ENCODE data around the gene PAX7.
"Not testable (repeated sequence)": the region's sequence is repeated elsewhere in the genome, so short reads cannot be mapped to it uniquely, and the experiment has no call there.

PAX7 gene

DNA sequence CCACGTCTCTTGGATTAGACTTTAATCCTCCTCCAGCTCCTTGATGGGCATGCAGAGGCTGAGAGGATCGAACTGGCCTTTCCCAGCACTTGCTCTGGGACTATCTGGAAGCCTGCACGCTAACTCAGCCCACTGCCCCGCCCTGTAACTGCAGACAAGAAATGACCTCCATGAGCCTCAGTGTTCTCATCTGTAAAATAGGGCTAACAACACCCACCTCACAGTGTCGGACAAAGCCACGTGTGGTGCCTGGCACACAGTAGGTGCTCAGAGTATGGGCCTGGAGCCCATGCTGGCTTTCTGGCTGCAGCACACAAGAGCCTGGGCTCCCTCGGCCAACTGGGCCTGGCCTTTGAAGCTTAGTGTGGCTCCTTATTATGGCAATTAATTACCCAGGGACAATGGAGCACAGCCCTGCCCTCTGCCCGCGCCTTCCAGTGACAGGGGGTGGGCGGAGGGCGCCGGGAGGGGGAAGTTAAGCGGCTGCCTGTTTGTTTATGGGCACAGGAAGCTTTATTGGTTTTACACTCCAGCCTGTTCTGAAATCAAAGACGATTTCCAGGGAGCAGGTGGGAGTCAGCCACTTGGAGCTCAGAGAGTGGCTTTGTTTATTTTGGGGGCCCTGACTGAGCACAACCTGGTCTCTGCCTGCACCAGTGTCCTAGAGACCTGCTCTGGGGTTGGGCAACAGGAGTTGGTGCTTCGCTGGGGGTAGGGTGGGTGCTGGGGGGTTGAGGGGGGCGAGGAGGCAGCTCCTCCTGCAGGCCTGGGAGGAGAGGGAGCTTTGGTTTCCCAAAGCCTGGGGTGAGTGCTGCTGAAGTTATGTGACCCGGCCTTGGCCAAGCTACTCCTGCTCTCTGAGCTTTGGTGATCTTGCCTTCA is 31.0 kb downstream of the PAX7 start:
- DNase-seq (ENCODE audit: low spot score) = no peak

GRCh38 chr1:18662286-18662639 is 31.6 kb downstream of the PAX7 start:
- DNase-seq (ENCODE audit: low spot score) = no peak

DNA sequence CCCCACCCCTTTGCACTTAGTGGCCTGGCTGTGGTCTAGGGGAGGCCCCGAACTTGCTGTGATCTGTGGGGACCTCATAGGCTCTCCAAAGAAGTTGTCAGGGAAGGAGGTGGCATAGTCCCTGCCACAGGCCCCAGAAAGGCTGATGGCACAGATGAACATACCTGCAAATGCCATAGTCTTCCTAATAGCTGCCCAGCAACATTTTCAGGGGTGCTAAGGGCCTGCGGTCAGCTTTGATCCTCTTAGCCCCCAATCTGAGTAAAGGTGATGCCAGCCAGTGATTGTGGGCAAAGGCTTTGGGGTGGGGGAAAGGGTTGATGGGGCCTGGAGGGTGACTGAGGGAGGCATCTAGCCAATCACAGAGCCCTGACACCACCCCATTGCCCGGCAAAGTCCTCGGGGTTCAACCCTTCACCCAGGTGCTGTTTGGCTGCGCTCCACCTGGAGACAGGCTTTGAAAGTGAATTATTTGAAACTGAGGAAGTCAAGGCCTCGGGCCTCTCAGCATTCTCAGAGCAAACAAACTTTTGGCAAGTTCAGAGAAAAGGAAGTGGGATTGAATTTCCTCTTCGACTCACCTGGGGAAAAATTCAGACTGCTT is 35.8 kb downstream of the PAX7 start:
- DNase-seq (ENCODE audit: low spot score) = no peak

DNA sequence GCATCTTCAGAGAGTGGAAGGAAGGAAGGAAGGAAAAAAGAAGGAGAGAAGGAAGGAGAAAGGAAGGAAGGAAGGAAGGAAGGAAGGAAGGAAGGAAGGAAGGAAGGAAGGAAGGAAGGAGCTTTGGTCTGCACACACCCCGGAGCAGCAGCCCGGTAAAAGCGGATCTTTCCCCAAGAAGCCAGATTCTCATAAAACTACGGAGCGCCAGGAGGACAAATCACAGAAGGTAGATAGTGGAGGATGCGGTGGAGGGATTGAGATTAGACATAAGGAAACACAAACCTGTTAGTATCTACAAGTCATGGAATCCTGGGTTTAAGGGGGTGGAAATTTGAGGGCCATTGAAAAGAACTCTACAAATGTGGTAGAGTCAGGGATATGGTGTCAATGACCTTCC is 36.7 kb downstream of the PAX7 start:
- DNase-seq (ENCODE audit: low spot score) = no peak

DNA sequence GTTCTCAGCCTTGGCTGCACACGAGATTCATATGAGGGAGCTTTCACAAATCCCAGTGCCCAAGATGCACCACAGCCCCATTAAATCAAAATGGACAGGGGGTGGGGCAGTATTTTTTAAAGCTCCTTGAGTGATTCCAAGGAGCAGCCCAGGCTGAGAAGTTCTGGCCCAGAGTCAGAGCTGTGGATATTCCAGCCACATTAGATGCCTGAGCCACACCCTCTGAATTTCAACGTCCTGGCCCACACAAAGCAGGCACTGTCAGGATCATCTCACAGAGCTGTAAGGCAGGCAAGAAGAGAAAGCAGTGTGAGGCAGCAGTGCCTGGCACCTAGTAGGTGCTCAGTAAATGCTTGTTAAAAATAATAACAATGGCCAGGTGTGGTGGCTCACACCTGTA is 37.4 kb downstream of the PAX7 start:
- DNase-seq (ENCODE audit: low spot score) = no peak

GRCh38 chr1:18668750-18669404 is 38.2 kb downstream of the PAX7 start:
- no peak for DNase-seq (ENCODE audit: low spot score)

- DNase-seq (ENCODE audit: low spot score) = no peak
These were observed 39.6 kb downstream of the PAX7 start for GRCh38 chr1:18670121-18670867.

GRCh38 chr1:18670868-18671225 is 40.2 kb downstream of the PAX7 start:
- no peak for DNase-seq (ENCODE audit: low spot score)

DNA sequence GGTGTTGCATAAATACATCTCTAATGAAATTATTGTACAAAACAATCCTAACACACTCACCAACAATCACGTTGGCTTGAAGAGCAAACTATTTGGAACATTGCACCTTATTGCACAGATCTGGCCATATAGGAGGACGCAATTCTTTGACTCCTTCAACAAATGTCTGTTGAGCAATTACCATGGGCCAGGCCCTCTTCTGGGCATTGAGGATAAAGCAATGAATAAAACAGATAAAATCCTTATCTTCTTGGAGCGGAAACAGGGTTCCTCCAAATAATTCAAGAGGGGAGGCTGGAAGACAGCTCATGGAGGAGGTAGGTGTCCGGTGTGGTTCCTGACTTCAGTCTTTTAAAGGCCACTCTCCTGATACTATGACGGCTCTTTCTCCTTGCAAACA is 43.3 kb downstream of the PAX7 start:
- no peak for DNase-seq (ENCODE audit: low spot score)

DNA sequence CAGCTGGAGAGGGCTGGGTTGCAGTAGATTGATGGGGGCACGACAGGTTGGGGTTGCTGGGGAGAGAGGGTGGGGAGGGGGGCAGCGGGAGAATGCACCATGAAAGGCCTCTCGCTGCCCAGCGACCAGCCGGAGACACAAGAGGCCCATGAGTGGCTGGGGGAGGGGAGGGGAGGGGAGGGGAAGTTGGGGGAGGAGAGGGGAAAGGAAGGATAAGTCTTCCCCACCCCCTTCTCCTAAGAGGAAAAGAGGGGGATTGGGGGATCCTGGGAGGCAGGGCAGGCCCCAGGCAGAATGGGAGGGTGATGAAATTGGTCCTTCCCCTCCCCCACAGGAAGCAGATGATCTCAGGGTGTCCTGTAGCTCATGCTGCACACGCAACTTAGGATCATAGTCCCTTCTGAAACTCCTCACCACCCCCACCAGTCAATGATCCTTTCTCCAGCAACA is 45.7 kb downstream of the PAX7 start:
- DNase-seq (ENCODE audit: low spot score) = no peak

DNA sequence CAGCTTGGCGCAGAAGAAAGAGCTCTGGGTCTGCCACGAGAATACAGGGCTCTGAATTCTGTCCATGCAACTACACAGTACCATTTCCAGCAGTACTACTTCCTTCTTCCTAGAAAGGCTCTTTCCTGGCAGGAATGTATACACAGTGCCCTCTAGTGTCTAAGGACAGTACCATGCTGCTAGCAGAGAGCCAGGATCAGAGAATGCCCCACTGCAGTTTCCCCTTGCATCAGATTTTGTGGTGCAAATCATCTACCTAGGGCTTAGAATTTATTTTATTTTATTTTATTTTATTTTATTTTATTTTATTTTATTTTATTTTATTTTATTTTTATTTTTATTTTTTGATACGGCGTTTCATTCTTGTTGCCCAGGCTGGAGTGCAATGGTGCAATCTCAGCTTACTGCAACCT is 50.8 kb downstream of the PAX7 start:
- DNase-seq (ENCODE audit: low spot score) = peak; percentile 12

DNA sequence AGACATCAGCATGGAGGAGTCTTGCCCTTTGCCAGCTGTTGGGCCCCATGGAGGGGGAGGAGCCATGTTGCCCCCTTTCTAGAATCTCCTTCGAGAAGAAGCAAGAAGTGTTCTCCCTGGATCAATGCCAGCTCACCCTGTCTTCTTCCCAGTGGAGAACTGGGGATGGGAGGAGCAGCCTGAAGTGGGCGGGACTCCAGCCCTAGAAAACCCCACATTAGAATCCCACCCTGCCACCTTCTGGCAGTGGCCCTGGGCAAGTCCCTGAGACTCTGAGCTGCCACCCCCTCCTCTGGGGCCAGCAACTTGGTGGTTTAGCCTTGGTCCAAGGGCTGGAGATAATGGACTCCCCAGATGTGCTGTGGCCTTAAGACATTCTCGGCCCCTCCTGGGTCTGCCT is 51.7 kb downstream of the PAX7 start:
- no peak for DNase-seq (ENCODE audit: low spot score)

GRCh38 chr1:18684303-18684702 is 53.7 kb downstream of the PAX7 start:
- DNase-seq (ENCODE audit: low spot score) = no peak

DNA sequence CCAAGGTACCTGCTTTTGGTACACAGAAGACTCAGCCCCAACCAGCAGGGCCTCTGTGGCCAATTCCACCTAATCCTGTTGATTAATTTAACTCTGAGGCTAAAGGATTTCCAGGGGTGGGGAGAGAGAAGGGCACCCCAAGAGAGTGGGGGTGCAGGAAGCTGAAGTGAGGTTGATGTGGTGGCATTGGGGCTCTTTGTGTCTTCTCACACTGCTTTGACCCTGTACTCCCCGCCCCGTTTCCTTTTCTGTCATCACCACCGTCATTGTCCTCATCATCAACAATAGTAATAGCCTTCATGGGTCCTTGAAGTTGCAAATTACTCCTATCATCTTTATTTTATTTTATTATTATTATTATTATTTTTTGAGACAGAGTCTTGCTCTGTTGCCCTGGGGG is 55.9 kb downstream of the PAX7 start:
- DNase-seq (ENCODE audit: low spot score) = no peak

- DNase-seq (ENCODE audit: low spot score) = no peak
These were observed 56.6 kb downstream of the PAX7 start for GRCh38 chr1:18687273-18687672.

GRCh38 chr1:18691648-18692047 is 61.0 kb downstream of the PAX7 start:
- DNase-seq (ENCODE audit: low spot score) = no peak

DNA sequence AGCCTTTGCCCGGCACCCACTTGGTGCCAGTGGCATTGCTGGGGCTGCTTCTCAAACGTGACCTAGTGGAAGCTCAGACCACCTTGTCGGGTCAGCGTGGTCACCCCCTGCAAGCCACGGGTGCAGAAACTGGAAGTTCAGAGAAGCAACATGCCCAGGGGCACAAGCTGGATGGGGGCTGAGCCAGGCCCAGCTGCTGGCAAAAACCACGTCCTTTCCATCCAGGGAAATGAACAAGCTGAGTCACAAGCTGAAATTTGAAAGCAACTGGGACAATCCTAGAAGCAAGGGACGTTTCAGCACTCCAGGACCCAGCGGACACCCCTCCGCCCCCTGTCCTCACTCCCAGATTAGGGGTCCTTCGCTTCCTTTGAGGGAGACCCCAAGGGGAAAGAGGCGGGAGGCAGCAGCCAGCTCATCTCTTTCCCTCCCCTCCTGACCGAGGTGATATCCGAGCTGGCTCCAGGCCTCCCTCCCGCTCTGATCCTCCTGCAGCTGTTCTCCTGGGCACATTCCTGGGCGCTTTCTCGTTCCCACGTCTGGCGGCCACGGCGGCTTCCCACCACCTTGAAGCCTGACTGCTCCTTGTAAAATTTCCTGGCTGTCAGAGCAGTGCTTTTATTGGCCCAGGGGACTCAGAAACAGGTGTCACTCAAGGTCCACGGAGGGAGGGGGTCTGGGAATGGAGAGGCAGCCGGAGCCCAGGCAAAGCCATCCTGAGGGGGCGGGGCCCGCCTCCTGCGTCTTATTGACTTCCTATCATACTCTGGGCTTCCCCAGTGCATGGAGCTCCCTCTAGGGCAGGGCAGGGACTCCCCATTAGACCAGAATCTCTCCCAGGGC is 62.8 kb downstream of the PAX7 start:
- no peak for DNase-seq (ENCODE audit: low spot score)

- DNase-seq (ENCODE audit: low spot score) = not testable (repeated sequence)
These were observed 63.6 kb downstream of the PAX7 start for GRCh38 chr1:18694289-18694688.

GRCh38 chr1:18697541-18697940 is 66.9 kb downstream of the PAX7 start:
- no peak for DNase-seq (ENCODE audit: low spot score)

- DNase-seq (ENCODE audit: low spot score) = no peak
These were observed 69.9 kb downstream of the PAX7 start for GRCh38 chr1:18700530-18700929.

GRCh38 chr1:18701183-18701582 is 70.5 kb downstream of the PAX7 start:
- DNase-seq (ENCODE audit: low spot score) = no peak

All from CD4-positive, alpha-beta T cell treated with Interleukin-15 for 4 hours (primary cell).